ENCODE results near the gene GTF3C1. TPM values are rescaled to one million over a fixed set of nuclear protein-coding genes. Genes with fewer than 3 reads are reported as not detected.

Gene GTF3C1
- total and polyA plus RNA-seq, 2 of the 8 experiments (the other 6 are each of a cell fraction or from before 2014, with no cell fraction given) = 89.3 to 126 TPM

DNA sequence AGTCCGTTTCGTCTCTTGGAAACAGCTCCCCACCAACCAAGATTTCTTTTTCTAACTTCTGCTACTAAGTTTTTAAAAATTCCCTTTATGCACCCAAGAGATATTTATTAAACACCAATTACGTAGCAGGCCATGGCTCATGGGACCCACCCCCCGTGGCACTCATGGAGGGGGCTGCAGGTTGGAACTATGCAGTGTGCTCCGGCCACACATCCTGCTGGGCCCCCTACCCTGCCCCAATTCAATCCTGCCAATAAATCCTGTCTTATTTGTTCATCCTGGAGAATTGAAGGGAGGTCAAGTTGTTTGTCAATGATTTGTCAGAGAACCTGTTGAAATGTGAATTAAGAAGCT, 99.5 kb downstream of the GTF3C1 start:
- no peaks in the 10 kb centered on the region for H3K79me2 ChIP-seq (ENCODE audit: control insufficient read depth in 1 of 2, insufficient read depth in 2 of 2, low read length in 2 of 2)
- H3K14ac ChIP-seq (ENCODE audit: insufficient read length) = no peak overlapping the region
- no peak overlapping the region for H3K23ac ChIP-seq (ENCODE audit: insufficient read length)
- no peak overlapping the region for H3K9ac ChIP-seq (replicated peaks in 1 of 4; ENCODE audit: extremely low read depth in 1 of 4, low read depth in 3 of 4, low read length in 3 of 4)
- no peak overlapping the region for H2AFZ ChIP-seq (ENCODE audit: low read length)
- 85% methylated on average over 5 of the region's 5 CpGs; no CpG with 5 or more reads in 1 of the 2 experiments for WGBS, 2 experiments (ENCODE audit: extremely low coverage in 1 of 2, insufficient coverage in 1 of 2, insufficient read length in 1 of 2, insufficient replicate concordance in 2 of 2, low coverage in 1 of 2, low lambda C conversion rate in 2 of 2, missing lambda C conversion rate in 1 of 2)
- DNase-seq (ENCODE audit: low read depth in 1 of 2, low spot score in 2 of 2) (no peak), FAIRE-seq (no peak)
- no peak overlapping the region for H2BK15ac ChIP-seq (ENCODE audit: low read length)
- no peak overlapping the region for H2BK20ac ChIP-seq (ENCODE audit: low read length)
- no peak overlapping the region for H4K91ac ChIP-seq (replicated peaks; ENCODE audit: insufficient read length, low read length)
- no peak overlapping the region for H3K4me3 ChIP-seq (ENCODE audit: extremely low read depth in 1 of 4, insufficient read depth in 2 of 4, low read depth in 3 of 4, low read length in 4 of 4)
- H4K20me1 ChIP-seq (replicated peaks in 1 of 2; ENCODE audit: control insufficient read depth in 1 of 2, insufficient read depth in 2 of 2, low read length in 2 of 2) = peaks cover 0 to 2% of the 10 kb centered on the region in 2 experiments
- no peak overlapping the region for H2BK120ac ChIP-seq (replicated peaks; ENCODE audit: low read depth, low read length)
- no peak overlapping the region for H3K56ac ChIP-seq (replicated peaks; ENCODE audit: insufficient read length, low read depth, low read length)
- H2AK5ac ChIP-seq (ENCODE audit: low read depth, low read length) = no peak overlapping the region
- H3K79me1 ChIP-seq (ENCODE audit: low read depth, low read length) = no peaks in the 10 kb centered on the region
- no peak overlapping the region for H3K4me2 ChIP-seq (ENCODE audit: insufficient read depth in 1 of 2, low read depth in 2 of 2, low read length in 2 of 2)
- no peak overlapping the region for H3K18ac ChIP-seq (ENCODE audit: extremely low read depth, low read length)
- no peak overlapping the region for H4K5ac ChIP-seq (ENCODE audit: insufficient read length, low read depth, low read length)
- CTCF ChIA-PET (ENCODE audit: partially characterized antibody) = interaction anchor here (0.6 to 2.1 kb wide), 9 partner anchors 12 to 409 kb away, joined by 3 to 6 read pairs (median 3); no protein-coding TSS in a partner anchor
- no peaks in the 10 kb centered on the region; a peak in 1 of 7 replicates for H3K27me3 ChIP-seq (replicated peaks in 1 of 4; ENCODE audit: control insufficient read depth in 3 of 4, extremely low read depth in 1 of 4, insufficient read depth in 3 of 4, low read length in 3 of 4)
- H3K23me2 ChIP-seq (ENCODE audit: low read depth, low read length) = no peaks in the 10 kb centered on the region; the same call in 1 of the 2 replicates
- no peak overlapping the region for H3K27ac ChIP-seq (ENCODE audit: low read depth, low read length)
- peaks cover 0 to 2% (median 0%) of the 10 kb centered on the region in 4 experiments; a peak in 1 of 7 replicates for H3K4me1 ChIP-seq (replicated peaks in 1 of 4; ENCODE audit: control insufficient read depth in 3 of 4, insufficient read depth in 4 of 4, low read length in 3 of 4)
- H3K9me3 ChIP-seq (ENCODE audit: insufficient read depth in 2 of 2, low read depth in 1 of 2, low read length in 1 of 2) = peaks cover 2 to 7% of the 10 kb centered on the region in 2 experiments; a peak in 3 of 4 replicates
- no peak overlapping the region for H2BK5ac ChIP-seq (ENCODE audit: low read depth, low read length)
- H2BK12ac ChIP-seq (ENCODE audit: low read depth, low read length) = no peak overlapping the region
- no peak overlapping the region for H4K8ac ChIP-seq (ENCODE audit: extremely low read depth, insufficient read depth, low read length)
- H3K36me3 ChIP-seq (ENCODE audit: control insufficient read depth in 2 of 4, insufficient read depth in 4 of 4, low read length in 3 of 4) = no peaks in the 10 kb centered on the region
- H3K4ac ChIP-seq (replicated peaks; ENCODE audit: insufficient read length, low read depth, low read length) = no peak overlapping the region
- POLR2A ChIA-PET (ENCODE audit: partially characterized antibody) = interaction anchor here (1.3 to 1.5 kb wide), 2 partner anchors 9 to 13 kb away, joined by 3 to 6 read pairs; no protein-coding TSS in a partner anchor
- no peak for TF ChIP-seq SIX5 (IDR thresholded peaks at IDR 0.05; ENCODE audit: low read depth, low read length)
- TF ChIP-seq GABPA (IDR thresholded peaks at IDR 0.05; ENCODE audit: borderline replicate concordance, insufficient read depth, low read length) = no peak
- TF ChIP-seq EP300 (IDR thresholded peaks at IDR 0.05; ENCODE audit: borderline replicate concordance in 1 of 2, low read depth in 2 of 2, low read length in 2 of 2) = no peak
- TF ChIP-seq, protein P1, sequence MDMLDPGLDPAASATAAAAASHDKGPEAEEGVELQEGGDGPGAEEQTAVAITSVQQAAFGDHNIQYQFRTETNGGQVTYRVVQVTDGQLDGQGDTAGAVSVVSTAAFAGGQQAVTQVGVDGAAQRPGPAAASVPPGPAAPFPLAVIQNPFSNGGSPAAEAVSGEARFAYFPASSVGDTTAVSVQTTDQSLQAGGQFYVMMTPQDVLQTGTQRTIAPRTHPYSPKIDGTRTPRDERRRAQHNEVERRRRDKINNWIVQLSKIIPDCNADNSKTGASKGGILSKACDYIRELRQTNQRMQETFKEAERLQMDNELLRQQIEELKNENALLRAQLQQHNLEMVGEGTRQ (IDR thresholded peaks at IDR 0.05; ENCODE audit: low read length) = no peak
- TF ChIP-seq YY1 (IDR thresholded peaks at IDR 0.05; ENCODE audit: low read depth, low read length) = no peak
- no peak for TF ChIP-seq TCF12 (IDR thresholded peaks at IDR 0.05; ENCODE audit: low read depth, low read length)
- TF ChIP-seq BRCA1 (IDR thresholded peaks at IDR 0.05; ENCODE audit: low read depth, low read length) = no peak
- no peak for TF ChIP-seq RAD21 (IDR thresholded peaks at IDR 0.05 in 1 of 2, conservative IDR thresholded peaks at IDR 0.05 in 1 of 2; ENCODE audit: low read depth in 2 of 2, low read length in 2 of 2)
- TF ChIP-seq, protein P2, sequence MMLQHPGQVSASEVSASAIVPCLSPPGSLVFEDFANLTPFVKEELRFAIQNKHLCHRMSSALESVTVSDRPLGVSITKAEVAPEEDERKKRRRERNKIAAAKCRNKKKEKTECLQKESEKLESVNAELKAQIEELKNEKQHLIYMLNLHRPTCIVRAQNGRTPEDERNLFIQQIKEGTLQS (IDR thresholded peaks at IDR 0.05; ENCODE audit: insufficient read depth, low read depth, low read length) = no peak
- TF ChIP-seq TBP (IDR thresholded peaks at IDR 0.05; ENCODE audit: low read depth, low read length) = no peak
